BLaER1 treated with 17β-estradiol and CSF1 and Interleukin-3, amounts not matched to agents 10 nM and 100 nM (cell line): ENCODE results near the gene ZNF335.

Experiments used
- H3K27ac ChIP-seq, 11 experiments: shearing (Covaris generic); formaldehyde crosslinking; 2 replicates each; pipeline ENCODE4 v1.8.1; 2022
- H3K27me3 ChIP-seq, 11 experiments: shearing (Covaris generic); formaldehyde crosslinking; 2 replicates each; pipeline ENCODE4 v1.8.1; 2022
- H3K36me3 ChIP-seq, 11 experiments: shearing (Covaris generic); formaldehyde crosslinking; 2 replicates each; pipeline ENCODE4 v1.8.1; 2022
- H3K4me1 ChIP-seq, 10 experiments: shearing (Covaris generic); formaldehyde crosslinking; 2 replicates each; pipeline ENCODE4 v1.8.1; 2022
- H3K4me2 ChIP-seq, 11 experiments: shearing (Covaris generic); formaldehyde crosslinking; 2 replicates each; pipeline ENCODE4 v1.8.1; 2022
- H3K4me3 ChIP-seq, 10 experiments: shearing (Covaris generic); formaldehyde crosslinking; 2 replicates each; pipeline ENCODE4 v1.8.1; 2022
- H3K9ac ChIP-seq, 11 experiments: shearing (Covaris generic); formaldehyde crosslinking; 2 replicates each; pipeline ENCODE4 v1.8.1; 2022
- H3K9me3 ChIP-seq, 11 experiments: shearing (Covaris generic); formaldehyde crosslinking; replicated peaks in 1 of 11; 2 replicates each; pipeline ENCODE4 v1.8.1; 2022
- H4K20me1 ChIP-seq, 11 experiments: shearing (Covaris generic); formaldehyde crosslinking; 2 replicates each; pipeline ENCODE4 v1.8.1; 2022
- Cebpa-rat ChIP-seq, 11 experiments: shearing (Covaris generic); IDR thresholded peaks; 2 replicates each; pipeline ENCODE4 v1.8.1; 2022

Gene ZNF335

GRCh38 chr20:45944151-45944964 lies 27.6 kb downstream of the ZNF335 start:
- peak overlapping the region in 8 of 11 experiments; percentile 5 to 87 (median 74); a peak in 10 of 22 replicates for H3K27ac ChIP-seq
- no peak overlapping the region for H3K4me3 ChIP-seq
- peaks cover 13 to 57% (median 31%) of the 10 kb centered on the region in 10 experiments for H3K4me1 ChIP-seq
- peaks cover 95 to 100% (median 98%) of the 10 kb centered on the region in 11 experiments for H3K36me3 ChIP-seq
- H3K4me2 ChIP-seq: peak overlapping the region in 3 of 11 experiments; percentile 60 to 76 (median 72); a peak in 6 of 22 replicates
- H3K9me3 ChIP-seq: no peaks in the 10 kb centered on the region
- no peak for TF ChIP-seq Cebpa-rat (IDR thresholded peaks at IDR 0.05)
- H4K20me1 ChIP-seq: peaks cover 0 to 58% (median 28%) of the 10 kb centered on the region in 11 experiments; a peak in 17 of 22 replicates
- H3K27me3 ChIP-seq: no peaks in the 10 kb centered on the region
- peak overlapping the region in 6 of 11 experiments; percentile 1 to 65 (median 44); a peak in 8 of 22 replicates for H3K9ac ChIP-seq

- peak overlapping the region in 4 of 11 experiments; percentile 6 to 85 (median 44); a peak in 6 of 22 replicates for H3K27ac ChIP-seq
- H3K27me3 ChIP-seq: no peaks in the 10 kb centered on the region
- peaks cover 0 to 58% (median 25%) of the 10 kb centered on the region in 11 experiments; a peak in 16 of 22 replicates for H4K20me1 ChIP-seq
- H3K36me3 ChIP-seq: peaks cover 95 to 100% (median 98%) of the 10 kb centered on the region in 11 experiments
- no peaks in the 10 kb centered on the region for H3K9me3 ChIP-seq
- TF ChIP-seq Cebpa-rat (IDR thresholded peaks at IDR 0.05): no peak
- peak overlapping the region in 3 of 11 experiments; percentile 15 to 72 (median 60); a peak in 5 of 22 replicates for H3K4me2 ChIP-seq
- H3K4me1 ChIP-seq: peaks cover 12 to 59% (median 29%) of the 10 kb centered on the region in 10 experiments
- H3K4me3 ChIP-seq: no peak overlapping the region
- peak overlapping the region in 4 of 11 experiments; percentile 0 to 61 (median 29); a peak in 3 of 22 replicates for H3K9ac ChIP-seq
Measured at GRCh38 chr20:45943613-45944012, 28.4 kb downstream of the ZNF335 start.

GRCh38 chr20:45940469-45940868 lies 31.5 kb downstream of the ZNF335 start:
- H3K9me3 ChIP-seq: no peaks in the 10 kb centered on the region
- H3K9ac ChIP-seq: no peak overlapping the region
- no peaks in the 10 kb centered on the region for H3K27me3 ChIP-seq
- no peak overlapping the region for H3K4me3 ChIP-seq
- peaks cover 0 to 50% (median 26%) of the 10 kb centered on the region in 11 experiments; a peak in 14 of 22 replicates for H4K20me1 ChIP-seq
- peaks cover 7 to 58% (median 18%) of the 10 kb centered on the region in 10 experiments for H3K4me1 ChIP-seq
- TF ChIP-seq Cebpa-rat (IDR thresholded peaks at IDR 0.05): no peak
- no peak overlapping the region for H3K4me2 ChIP-seq
- H3K27ac ChIP-seq: no peak overlapping the region
- peaks cover 84 to 90% (median 87%) of the 10 kb centered on the region in 11 experiments for H3K36me3 ChIP-seq

DNA sequence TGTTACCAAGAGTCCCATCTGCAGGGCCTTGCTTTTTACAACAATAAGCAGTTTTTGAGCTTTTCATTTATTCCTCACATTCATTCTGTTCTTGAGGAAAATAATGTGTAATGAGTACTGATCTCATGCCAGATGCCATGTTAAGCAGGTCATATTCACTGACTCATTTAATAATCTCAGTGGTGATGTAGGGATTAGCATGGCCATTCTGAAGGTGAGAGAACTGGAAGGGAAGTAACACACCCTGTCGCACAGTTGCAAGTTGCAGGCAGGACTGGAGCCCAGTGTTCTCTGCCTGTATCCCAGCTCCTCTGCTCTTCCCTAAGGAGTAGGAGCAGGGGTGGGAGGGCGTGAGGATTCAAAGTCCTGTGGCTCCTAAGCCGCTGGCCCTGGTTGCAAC lies 31.9 kb downstream of the ZNF335 start:
- Histone ChIP-seq H4K20me1 (peaks cover 0 to 50% (median 26%) of the 10 kb centered on the region in 11 experiments; a peak in 14 of 22 replicates), H3K9me3 (no peaks in the 10 kb centered on the region), H3K9ac (no peak overlapping the region), H3K36me3 (peaks cover 80 to 86% (median 83%) of the 10 kb centered on the region in 11 experiments), H3K4me3 (no peak overlapping the region), H3K4me2 (no peak overlapping the region), H3K27me3 (no peaks in the 10 kb centered on the region), H3K4me1 (peaks cover 7 to 53% (median 16%) of the 10 kb centered on the region in 10 experiments), H3K27ac (no peak overlapping the region)
- TF ChIP-seq Cebpa-rat (IDR thresholded peaks at IDR 0.05): no peak

- Histone ChIP-seq H3K27ac (no peak overlapping the region), H4K20me1 (peaks cover 0 to 52% (median 26%) of the 10 kb centered on the region in 11 experiments; a peak in 14 of 22 replicates), H3K9me3 (no peaks in the 10 kb centered on the region), H3K4me2 (no peak overlapping the region), H3K27me3 (no peaks in the 10 kb centered on the region), H3K9ac (peak overlapping the region in 3 of 11 experiments; percentile 0 to 27 (median 2); a peak in 3 of 22 replicates), H3K4me1 (peaks cover 7 to 42% (median 16%) of the 10 kb centered on the region in 10 experiments), H3K36me3 (peaks cover 68 to 74% (median 71%) of the 10 kb centered on the region in 11 experiments), H3K4me3 (no peak overlapping the region)
- no peak for TF ChIP-seq Cebpa-rat (IDR thresholded peaks at IDR 0.05)
Measured at GRCh38 chr20:45938727-45939438, 33.1 kb downstream of the ZNF335 start.

DNA sequence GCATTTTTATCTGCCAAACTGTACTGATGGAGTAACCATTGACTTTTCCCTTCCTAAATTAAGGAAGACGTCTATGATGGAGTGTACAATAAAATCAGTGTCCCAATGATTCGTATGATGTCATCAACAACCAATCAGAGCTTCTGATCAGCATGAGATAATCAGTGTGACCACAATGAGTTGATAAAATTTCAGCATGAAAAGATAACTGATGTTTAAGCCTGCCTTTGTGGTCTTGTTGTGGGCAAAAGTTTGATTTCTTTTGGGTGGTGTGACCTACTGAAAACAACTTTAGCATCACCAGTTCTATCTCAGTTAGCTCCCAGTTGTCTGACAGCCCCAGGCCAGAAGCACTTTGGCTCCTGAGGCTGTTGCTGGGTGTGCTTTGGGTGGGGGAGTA lies 34.2 kb downstream of the ZNF335 start:
- Histone ChIP-seq H3K4me2 (no peak overlapping the region), H3K9me3 (no peaks in the 10 kb centered on the region), H3K27me3 (no peaks in the 10 kb centered on the region), H3K36me3 (peaks cover 57 to 63% (median 60%) of the 10 kb centered on the region in 11 experiments), H3K9ac (peak overlapping the region in 4 of 11 experiments; percentile 0 to 39 (median 14); a peak in 3 of 22 replicates), H3K27ac (peak overlapping the region in 2 of 11 experiments; percentile 10 to 39; a peak in 2 of 22 replicates), H3K4me1 (peaks cover 18 to 43% (median 26%) of the 10 kb centered on the region in 10 experiments), H4K20me1 (peaks cover 0 to 63% (median 29%) of the 10 kb centered on the region in 11 experiments; a peak in 15 of 22 replicates), H3K4me3 (no peak overlapping the region)
- TF ChIP-seq Cebpa-rat (IDR thresholded peaks at IDR 0.05): no peak

GRCh38 chr20:45935416-45936046 lies 36.5 kb downstream of the ZNF335 start:
- TF ChIP-seq Cebpa-rat (IDR thresholded peaks at IDR 0.05): no peak

More at GRCh38 chr20:45935416-45936046, 36.5 kb downstream of the ZNF335 start:
- Histone ChIP-seq H3K9me3 (no peaks in the 10 kb centered on the region), H3K4me2 (peak overlapping the region; percentile 77 to 99 (median 86)), H3K36me3 (peaks cover 38 to 42% (median 40%) of the 10 kb centered on the region in 11 experiments), H3K9ac (peak overlapping the region; percentile 99 to 100 (median 100)), H3K27me3 (no peaks in the 10 kb centered on the region), H3K4me1 (peaks cover 18 to 44% (median 26%) of the 10 kb centered on the region in 10 experiments), H3K4me3 (peak overlapping the region; percentile 78 to 98 (median 86)), H3K27ac (peak overlapping the region; percentile 99 to 100 (median 100)), H4K20me1 (peaks cover 0 to 62% (median 29%) of the 10 kb centered on the region in 11 experiments; a peak in 15 of 22 replicates)
